Islet of Langerhans (tissue), 1 donor: ENCODE results near the gene SPIRE2.
"Not testable (repeated sequence)": the region's sequence is repeated elsewhere in the genome, so short reads cannot be mapped to it uniquely, and the experiment has no call there.

Experiments used
- FAIRE-seq: peaks from one replicate; lab custom pipeline; 2011; peaks lifted over from hg19 to GRCh38; lab: Jason Lieb, UNC

The SPIRE2 gene

GRCh38 chr16:89808475-89808874 lies 19.8 kb upstream of the SPIRE2 start:
- FAIRE-seq = no peak

GRCh38 chr16:89811321-89811720 lies 17.0 kb upstream of the SPIRE2 start:
- FAIRE-seq = no peak

DNA sequence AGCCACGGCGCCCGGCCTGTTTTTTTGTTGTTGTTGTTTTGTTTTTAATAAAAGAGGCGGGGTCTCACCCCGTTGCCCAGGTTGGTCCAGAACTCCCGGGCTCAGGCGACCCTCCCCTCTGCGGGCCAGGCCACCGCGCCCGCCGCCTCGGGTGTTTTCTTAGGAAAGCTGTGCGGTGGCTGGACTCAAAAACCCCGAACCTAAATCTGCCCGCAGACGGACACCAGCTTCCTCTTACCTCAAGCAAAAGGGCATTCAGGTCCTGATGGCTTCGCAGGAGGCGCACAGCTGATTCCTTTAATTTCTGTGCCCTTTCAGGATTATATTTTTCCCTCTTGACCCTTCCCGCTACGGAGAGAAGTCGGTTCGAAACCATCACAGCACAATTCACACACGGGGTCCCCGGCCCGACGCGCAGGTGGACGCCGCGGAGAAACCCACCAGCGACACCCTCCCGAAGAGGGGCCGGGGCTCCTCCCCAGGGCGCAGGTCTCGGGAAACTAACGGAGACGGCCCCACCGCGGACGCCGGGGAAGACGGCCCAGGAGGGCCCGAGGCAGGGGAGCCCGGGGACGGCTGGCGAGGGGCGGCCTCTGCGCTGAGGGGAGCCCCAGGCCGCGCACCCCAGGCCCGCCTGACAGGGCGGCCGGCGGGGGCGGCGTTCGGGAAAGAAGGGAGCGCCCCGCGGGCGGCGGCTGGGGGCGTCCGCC lies 12.5 kb upstream of the SPIRE2 start:
- no peak for FAIRE-seq

DNA sequence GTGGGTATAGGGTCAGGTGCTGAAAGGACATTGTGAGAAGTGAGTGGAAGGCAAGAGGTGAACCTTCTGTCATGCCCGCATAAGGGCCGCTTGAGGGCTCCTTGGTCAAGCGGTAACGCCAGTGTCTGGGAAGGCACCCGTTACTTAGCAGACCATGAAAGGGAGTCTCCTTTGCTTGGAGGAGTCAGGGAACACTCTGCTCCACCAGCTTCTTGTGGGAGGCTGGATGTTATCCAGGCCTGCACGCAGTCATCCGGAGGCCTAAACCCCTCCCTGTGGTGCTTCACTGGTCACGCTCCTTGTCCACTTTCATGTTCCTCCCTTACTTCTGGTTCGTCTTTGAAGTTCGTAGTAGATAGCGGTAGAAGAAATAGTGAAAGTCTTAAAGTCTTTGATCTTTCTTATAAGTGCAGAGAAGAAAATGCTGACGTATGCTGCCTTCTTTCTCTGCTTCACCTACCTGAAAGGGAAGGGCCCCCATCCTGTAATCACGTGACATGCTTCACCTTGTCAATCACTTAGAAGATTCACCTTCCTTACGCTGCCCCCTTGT lies 9.3 kb upstream of the SPIRE2 start:
- FAIRE-seq = not testable (repeated sequence)

GRCh38 chr16:89819448-89819847 lies 8.8 kb upstream of the SPIRE2 start:
- not testable (repeated sequence) for FAIRE-seq

DNA sequence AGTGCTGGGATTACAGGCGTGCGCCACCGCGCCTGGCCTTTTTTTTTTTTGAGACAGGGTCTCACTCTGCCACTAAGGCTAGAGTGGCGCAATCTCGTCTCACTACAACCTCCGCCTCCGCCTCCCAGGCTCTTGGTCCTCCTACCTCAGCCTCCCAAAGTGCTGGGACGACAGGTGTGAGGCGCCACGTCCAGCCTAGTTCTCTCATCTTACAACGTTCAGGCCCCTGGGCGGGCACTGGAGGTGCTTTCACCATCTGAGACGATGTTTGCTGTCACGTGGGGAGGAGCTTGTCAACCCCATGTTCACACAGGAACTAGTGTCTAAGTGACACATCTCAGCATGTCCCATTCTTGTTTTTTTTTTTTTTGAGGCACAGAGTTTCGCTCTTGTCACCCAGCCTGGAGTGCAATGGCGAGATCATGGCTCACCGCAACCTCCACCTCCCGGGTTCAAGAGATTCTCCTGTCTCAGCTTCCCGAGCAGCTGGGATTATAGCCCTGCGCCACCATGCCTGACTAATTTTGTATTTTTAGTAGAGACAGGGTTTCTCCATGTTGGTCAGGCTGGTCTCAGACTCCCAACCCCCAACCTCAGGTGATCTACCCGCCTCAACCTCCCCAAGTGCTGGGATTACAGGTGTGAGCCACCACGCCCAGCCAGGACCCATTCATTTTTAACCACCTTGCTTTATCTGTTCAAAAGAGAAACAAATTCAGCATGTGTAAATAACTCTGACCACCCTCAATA lies 6.7 kb upstream of the SPIRE2 start:
- no peak for FAIRE-seq

GRCh38 chr16:89822188-89823086 lies 5.8 kb upstream of the SPIRE2 start:
- FAIRE-seq = no peak

DNA sequence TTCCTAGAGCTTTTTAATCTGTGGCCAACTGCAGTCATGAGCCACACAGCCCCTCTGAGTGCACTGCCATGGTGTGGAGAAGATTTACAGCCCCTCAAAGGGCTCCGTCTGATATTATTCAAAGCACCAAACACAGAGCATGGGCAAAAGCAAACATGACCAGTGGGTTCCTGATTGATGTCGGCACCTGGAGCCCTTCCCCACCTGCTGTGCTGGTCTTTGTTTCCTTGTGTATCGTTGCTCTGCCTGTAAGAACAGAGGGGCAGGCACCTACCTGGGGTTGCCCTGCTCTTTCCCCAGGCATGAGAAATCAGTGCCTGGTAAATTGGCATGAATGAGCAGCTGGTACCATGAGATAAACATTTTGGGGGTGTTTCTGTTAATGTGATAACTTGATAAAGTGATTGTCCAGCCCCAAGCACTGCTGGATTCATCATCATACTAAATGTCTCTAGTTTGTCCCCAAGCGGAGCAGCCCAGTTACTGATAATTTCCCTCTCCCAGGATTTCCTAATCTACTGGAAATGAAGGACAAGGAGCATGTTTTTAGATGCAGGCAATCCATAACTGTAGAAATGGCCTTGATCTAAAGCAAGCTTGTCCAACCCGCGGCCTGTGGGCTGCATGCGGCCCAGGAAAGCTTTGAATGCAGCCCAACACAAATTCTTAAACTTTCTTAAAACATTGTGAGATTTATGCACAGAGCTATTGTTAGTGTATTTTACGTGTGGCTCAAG lies 5.0 kb upstream of the SPIRE2 start:
- no peak for FAIRE-seq

DNA sequence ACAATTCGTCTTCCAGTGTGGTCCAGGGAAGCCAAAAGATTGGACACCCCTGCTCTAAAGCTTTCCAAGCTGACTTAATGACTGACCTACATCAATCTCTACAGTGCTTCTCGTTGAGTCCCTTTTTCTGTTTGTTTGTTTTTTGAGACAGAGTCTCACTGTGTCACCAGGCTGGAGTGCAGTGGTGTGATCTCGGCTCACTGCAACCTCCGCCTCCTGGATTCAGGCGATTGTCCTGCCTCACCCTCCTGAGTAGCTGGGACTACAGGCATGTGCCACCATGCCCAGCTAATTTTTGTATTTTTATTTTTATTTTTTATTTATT lies 4.5 kb upstream of the SPIRE2 start:
- FAIRE-seq = not testable (repeated sequence)

DNA sequence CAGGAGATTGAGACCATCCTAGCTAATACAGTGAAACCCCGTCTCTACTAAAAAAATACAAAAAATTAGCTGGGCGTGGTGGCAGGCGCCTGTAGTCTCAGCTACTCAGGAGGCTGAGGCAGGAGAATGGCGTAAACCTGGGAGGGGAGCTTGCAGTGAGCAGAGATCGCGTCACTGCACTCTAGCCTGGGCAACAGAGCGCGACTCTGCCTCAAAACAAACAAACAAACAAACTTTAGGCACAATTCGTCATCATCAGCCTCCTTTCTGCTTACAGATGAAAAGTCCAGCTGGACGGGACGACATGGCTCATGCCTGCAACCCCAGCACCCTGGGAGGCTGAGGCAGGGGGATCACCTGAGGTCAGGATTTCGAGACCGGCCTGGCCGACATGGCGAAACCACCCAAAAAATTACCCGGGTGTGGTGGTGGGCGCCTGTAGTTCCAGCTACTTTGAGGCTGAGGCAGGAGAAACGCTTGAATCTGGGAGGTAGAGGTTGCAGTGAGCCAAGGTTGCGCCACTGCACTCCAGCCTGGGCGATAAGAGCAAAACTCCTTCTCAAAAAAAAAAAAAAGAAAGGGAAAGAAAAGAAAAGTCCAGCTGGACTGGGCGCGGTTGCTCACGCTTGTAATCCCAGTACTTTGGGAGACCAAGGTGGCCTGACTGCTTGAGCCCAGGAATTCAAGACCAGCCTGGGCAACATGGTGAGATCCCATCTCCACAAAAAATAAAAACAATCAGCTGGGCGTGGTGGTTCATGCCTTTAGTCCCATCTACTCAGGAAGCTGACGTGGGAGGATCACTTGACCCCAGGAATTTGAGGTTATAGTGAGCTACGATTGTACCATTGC lies 1.5 kb upstream of the SPIRE2 start:
- no peak for FAIRE-seq

GRCh38 chr16:89827383-89828198 lies 684 bp upstream of the SPIRE2 start:
- no peak for FAIRE-seq

GRCh38 chr16:89828870-89829629 lies 775 bp downstream of the SPIRE2 start:
- FAIRE-seq = no peak

GRCh38 chr16:89829630-89830437 lies 1.6 kb downstream of the SPIRE2 start:
- FAIRE-seq = no peak

GRCh38 chr16:89831810-89832328 lies 3.6 kb downstream of the SPIRE2 start:
- FAIRE-seq = no peak

DNA sequence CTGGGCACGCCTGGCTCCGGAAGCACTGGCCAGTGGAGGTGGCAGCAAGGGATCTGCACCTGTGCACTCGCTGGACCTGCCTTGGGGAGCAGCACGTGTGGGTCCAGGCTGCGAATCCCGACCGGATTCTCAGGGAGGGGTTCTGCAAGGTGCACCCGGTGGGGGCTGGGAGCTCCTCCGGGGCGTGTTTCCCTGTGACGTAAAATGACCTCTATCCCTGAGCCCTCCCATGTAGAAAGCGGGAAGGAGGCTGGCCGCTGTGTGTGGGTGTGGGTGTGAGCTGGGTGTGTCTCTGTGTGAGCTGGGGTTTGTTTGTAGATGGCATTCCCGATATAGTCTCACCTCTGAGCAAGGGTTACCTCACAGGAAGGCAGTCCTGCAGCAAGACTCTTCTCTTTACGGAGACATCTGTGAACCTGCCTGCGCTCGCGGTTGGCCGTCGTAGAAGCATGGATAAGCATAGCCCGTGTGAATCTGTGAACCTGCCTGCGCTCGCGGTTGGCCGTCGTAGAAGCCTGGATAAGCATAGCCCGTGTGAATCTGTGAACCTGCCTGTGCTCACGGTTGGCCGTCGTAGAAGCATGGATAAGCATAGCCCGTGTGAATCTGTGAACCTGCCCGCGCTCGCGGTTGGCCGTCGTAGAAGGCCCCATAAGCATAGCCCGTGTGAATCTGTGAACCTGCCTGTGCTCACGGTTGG lies 5.5 kb downstream of the SPIRE2 start:
- FAIRE-seq = not testable (repeated sequence)

- not testable (repeated sequence) for FAIRE-seq
Observed at GRCh38 chr16:89834813-89835363, 6.6 kb downstream of the SPIRE2 start.

- FAIRE-seq = not testable (repeated sequence)
Observed at GRCh38 chr16:89836484-89836883, 8.2 kb downstream of the SPIRE2 start.
